ENCODE measurements around the gene SLC25A33.

The SLC25A33 gene

DNA sequence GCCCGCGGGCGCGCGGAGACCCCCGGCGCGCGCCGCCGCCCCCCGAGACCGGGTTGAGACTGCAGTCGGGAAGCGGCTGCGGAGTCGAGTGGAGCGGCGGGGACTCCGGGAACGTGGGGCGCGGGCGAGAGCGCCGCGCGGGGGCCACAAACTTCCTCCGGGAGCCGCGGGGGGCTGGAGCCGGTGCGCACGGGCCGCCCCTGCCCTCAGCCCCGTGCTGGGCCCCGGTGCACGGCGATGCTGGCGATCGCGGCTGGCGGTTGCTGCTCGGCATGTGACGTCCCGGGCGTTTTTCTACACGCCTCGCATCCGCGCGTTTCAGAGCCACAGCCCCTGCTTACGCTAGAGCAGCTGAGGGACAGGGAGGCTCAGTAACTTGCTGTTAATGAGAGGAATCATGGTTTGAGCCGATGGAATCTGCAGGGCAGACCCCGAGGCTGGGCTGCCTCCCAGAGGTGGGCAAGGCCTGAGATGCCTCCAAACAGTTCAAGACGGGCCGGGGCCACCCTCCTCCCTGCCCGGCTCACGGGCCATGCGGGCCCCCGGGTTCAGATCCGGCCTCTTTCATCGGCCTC, 50.0 kb downstream of the SLC25A33 start:
- peak; percentile 16 to 48 for DNase-seq

DNA sequence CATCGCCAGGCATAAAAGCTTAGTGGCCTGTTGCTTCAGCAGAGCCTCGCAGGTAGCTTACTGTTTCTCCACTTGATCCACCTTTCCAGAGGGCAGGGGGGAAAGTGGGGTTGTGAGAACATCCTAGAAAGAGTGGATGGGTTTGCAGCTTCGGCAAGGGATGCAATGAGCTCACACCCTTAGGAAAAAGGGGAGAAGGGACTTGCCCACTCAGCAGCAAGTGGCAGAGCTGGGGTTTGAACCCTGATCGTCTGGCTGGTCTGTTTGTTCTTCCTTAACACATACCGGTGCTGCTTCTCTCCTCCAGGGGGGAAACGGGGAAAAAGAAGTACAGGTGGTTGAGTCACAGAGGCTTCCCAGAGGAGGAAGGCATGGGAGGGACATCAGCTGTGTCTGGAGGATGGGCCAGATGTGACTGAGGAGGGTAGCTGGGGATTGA, 50.5 kb downstream of the SLC25A33 start:
- DNase-seq: no peak

DNA sequence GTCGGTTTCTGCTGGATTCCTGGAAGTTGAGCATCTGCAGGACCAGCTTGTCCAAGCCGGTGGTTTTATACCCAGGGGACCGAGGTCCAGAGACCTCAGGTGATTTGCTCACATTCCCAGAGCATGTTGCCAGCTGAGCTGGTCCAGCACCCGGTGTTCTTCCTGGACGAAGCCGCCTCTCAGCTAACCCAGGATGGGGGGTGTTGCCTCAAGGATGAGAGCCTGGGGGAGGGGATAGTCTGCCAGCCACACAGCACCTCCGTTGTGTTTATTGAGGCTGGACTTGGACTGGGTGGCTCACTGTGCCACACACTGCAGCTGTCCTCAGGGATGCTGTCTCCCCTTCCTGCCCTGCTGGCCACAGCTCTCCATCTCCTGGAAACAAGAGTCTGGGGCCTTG, 50.9 kb downstream of the SLC25A33 start:
- DNase-seq: no peak

DNA sequence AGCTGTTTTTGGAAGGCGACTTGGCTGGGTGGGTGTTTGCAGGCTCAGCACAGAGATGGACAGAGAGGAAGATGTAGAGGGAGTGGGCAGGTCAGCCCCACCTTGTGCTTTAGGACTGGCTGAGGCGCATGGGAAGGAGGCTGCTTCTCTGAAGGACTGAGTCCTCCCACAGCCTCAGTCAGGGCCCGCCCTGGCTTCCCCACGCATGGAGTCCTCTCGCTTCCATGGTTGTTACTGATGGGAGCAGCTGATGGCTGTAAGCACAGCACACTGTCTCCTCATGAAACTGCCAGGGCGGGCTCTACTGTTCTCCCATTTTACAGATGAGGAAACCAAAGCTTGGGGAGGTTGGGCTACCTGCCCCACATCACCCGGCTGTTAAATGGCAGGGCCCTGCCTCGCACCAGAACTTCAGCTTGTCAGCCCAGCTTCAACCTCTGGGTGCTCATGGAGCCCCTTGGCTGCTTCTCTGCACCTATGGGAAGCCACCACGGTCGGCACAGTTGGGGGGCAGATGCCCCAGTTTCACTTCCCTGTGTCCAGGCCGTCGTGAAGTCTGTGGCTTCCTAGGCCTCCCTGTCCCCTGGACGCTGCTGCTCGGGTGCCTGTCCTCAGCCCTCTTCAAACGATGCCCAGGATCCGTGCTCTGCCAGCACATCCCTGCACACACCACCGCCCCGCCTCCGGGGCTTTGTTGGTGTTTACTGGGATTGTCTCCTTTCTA, 51.8 kb downstream of the SLC25A33 start:
- peak; percentile 14 for DNase-seq

DNA sequence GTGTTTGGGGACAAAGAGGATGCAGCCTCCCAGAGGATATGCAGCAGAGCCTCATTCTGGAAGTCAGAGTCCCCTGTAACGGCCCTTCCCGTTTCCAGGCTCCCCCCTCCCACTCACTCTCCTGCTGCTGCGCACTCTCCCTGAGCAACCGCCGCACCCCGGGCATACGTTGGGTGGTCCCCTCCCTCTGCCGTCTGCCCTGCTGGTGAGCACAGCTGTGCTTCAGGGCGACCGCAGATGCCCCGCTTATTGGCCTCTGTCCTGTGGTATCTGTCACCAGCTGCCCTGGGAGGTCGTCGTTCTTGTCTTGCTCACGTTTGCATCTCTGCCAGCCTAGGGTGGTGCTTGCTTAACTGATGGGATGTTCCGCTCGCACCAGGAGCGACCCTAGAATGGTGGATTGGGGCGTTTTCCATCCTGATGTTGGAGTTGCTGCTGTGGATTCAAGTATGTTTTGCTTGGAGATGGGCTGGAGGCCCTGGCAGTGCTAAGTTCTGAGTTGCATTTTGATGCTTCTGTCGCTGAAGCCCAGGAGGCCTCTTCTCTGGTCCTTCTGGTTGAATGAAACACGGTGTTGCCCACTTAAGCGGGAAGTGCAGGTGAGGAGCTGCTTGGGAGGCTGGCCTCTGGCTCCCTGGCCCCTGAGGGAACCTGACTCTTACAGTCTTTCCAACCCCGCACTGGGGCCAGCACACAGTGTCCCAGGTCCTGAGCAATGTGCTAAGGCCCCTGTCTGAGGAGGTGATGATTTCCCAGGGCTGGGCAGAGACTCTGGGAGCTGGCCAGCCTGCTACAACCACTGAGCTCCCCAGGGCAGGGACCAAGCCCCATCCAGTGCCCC, 52.6 kb downstream of the SLC25A33 start:
- DNase-seq: peak; percentile 19 to 42

DNA sequence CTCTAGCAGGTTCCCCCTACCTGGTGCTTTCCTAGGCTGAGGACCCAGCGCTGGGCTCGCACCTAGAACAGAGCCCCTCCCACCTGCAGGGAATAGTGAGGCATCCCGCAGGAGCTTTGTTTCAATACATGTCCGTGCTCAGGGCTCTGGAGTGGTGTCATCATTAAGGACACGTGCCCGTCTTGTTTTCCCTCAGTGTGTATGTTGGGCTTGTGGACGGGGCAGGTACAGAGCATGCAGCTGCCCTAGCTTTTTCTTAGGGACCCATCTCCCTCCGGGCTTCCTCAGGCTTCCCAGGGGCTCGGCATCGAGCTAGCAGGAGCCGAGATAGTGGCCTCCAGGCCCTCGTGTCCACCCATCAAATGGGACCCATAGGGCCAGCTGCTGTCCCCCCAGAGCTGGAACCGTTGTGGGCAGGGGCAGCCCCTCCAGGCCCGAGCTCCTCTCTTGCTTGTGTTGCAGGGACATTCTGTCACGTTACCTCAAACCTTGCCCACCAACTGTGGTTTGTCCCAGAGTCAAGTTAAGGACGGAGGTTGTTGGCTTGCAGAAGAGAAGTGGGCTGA, 53.3 kb downstream of the SLC25A33 start:
- DNase-seq: no peak

DNA sequence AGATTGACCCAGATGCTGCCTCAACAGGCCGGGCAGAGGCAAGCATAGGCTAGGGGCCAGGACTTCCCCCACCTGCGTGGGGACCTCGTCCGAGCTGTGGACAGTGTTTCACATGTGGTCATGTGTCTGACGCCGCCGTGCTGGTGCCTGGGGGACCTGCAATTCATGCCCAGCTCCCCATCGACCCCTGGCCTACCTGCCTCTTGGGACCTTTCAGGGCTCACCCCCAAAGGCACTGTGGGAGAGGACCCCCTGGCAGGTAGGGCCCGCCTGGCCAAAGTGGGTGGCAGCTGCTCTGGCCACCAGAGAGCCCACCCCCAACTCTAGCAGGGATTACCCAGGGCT, 53.9 kb downstream of the SLC25A33 start:
- DNase-seq: no peak

DNA sequence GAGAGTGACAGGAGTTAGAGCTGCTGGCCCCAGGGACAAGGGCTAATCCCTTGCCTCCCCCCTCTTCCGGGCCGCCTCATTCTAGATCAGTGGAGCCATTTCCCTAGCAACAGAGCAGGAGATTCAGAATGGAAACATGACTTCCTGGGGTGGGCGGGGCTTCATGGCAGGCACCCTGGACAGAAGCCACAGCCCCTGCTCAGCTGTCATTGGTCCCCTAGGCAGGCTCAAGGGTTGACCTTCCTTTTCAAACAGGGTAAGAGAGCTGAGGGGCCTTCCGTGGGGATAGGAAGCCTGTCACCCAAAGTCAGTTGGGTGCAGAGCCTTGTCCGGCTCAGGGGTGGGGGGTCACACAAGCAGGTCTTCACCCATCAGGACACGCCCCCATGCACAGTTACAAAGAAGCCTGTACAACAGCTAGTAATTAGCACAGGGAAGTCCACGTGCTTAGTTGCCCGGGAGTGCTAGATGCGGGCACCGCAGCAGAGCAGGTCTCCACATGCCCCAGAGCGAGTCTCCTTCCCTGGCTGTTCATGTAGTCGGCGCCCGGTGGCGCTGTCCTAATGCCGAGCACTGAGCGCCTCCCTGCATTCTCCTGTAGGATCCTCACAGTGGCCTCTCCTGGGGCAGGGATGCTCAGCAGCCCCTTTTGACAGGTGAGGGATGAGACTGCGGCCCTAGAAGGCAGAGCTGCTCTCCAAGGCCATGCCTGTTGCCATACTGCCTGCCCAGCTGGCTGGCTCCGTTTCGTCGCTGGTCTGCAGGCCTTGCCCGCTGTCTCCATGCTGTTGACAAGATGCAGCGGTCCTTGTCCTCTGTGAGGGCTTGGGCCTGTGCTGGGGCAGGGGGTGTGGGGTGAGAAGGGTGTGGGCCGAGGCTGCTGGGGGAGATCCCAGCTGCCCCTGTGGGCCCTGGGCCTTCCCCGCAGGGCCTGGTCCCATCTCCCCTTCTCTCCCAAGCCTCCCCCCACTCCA, 54.5 kb downstream of the SLC25A33 start:
- peak; percentile 81 to 84 for DNase-seq

DNA sequence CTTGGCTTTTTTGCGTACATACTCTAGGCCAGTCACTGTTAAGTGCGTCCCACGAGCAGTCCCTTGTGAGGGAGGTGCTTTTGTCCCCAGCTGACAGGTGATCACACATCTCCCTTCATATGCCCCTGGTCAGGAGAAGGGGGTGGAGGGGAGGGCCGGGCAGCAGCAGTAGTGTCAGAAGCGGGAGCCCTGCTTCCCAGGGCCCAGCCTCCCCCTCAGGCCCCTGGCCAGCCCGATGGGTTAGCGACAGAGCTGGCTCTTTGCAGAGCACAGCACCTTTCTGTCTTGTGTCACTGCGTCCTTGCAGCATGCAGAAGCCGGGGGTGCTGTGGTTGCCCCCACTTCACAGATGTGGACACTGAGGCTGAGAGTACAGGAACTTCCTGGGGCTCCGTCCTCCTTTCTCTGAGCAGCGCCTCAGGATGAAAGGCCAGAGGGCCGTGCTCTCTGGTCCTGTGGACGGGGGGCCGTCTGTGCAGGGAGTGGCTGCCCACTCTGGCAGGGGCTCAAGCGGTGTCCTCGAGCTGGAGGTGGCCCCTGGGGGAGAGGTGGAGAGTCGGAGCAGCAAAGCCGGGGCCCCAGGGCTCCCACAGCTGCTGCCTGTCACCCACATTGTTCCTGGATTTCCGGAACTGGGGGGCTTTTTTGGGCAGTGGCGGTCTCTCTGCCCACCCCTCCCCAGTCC, 55.3 kb downstream of the SLC25A33 start:
- no peak for DNase-seq

DNA sequence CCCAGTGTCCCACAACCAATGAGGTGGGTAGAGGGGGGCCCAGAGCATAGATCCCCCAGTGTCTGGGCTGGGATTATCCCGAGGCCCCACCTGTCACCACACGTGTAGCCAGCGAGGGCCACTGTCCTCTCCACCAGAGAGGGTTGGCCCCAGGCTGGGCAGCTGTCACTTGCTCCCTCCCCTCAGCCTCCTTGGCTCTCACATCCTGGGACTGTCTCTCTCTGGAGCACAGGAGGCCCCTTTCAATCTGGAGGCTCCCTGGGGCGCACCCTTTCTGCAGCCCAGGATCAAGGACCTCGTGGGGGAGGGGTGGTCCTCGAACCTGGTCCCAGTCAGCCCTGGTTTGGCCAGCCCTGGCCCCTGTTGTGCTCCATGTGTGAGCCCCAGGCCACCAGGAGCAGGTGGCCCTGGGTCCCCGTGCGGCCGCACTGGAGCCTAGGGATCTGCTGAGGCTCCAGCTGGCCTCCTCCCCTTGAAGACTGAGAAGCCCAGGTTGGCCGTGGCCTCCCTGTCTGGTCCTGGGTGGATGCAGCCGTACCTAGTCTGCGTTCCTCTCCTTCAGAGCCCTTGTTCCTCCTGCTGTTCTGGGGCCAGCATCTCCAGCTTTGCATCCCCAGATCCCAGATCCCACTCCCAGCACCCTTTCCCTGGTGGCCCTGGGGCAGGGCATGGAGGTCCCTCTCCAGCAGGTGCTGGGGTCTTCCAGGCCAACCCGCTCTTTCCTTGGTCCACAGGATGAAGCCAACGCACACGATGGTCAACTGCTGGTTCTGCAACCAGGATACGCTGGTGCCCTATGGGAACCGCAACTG, 56.1 kb downstream of the SLC25A33 start:
- no peak for DNase-seq

DNA sequence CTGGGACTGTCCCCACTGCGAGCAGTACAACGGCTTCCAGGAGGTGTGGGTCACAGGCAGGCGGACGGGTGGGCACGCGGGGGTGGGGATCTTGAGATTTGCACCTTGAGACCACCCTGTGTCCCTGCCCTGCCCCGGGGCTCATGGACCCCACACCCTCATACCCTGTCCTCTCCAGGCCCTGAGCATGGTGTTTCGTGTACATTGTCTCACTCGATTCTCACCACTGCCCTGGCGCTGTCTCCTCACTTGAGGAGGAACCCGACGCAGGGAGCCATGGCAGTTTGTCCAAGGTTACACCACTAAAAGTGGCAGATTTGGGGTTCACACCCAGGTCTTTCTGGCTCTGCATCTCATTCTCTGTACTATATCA, 56.7 kb downstream of the SLC25A33 start:
- no peak for DNase-seq

DNA sequence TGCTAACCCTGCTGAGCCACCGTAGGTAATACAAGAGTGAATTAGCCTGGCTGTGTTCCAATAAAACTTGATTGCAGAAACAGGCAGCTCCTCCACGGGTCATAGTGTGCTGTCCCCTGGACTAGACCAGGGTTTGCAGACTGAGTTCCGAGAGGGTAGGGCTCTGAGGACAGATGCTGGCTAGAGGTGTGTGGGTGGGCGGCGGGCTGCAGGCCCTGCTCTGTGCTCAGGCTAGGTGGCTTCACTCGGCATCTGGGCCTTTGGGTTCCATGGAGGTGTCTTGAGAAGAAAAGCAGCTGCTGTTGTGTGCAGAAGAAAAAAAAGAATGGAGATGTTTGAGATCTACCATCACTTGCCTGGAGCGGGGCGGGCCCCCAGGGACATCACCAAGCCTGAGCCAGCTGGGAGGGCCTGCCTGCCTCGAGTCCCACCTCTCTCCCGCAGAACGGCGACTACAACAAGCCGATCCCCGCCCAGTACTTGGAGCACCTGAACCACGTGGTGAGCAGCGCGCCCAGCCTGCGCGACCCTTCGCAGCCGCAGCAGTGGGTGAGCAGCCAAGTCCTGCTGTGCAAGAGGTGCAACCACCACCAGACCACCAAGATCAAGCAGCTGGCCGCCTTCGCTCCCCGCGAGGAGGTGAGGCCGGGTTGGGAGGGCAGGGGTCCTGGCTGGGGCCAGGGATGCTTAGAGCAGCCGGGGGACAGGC, 57.3 kb downstream of the SLC25A33 start:
- DNase-seq: no peak

DNA sequence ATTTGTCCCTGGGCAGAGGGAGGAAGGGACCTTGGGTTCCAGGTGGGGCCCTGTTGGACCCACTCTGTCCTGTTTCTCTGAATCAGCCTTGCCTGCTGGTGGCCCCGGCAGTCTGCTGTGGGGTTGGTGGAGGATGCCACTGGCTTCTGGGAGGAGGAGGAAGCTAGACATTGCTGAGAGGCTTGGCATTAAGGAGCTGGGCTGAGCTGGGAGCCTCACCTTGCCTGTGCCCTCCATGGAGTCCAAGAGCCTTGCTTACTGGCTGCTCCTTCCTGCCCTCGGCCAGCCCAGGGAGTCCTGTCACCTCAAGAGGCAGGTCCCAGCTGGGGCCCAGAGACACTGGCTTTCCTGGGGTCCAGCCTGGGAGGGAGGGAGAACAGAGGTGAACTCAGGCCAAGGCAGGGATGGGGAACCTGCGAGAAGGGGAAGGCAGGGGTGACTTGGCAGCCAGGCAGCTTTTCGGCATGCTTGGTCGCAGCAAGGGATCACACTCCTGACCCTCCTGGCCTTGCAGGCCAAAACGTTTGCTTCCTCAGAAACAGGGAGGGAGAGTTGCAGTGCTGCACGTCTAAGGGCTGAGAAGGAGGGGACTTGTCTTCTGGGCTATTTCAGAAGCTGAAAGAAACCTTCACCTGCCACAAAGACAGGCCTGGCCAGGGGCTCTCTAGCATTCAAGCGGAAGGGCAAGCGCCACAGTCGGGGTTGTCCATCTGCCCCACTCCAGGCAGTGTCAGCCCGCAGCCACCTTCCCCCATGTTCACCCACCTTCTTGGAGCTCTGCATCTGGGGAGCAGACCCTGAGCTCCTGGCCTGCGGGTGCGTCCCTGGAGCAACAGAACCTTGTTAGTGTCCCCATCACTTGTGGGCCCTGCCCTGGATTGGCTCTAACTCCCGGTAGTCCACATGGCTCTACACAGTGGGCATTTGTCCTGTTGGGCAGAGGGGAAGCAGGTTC, 58.4 kb downstream of the SLC25A33 start:
- no peak for DNase-seq

DNA sequence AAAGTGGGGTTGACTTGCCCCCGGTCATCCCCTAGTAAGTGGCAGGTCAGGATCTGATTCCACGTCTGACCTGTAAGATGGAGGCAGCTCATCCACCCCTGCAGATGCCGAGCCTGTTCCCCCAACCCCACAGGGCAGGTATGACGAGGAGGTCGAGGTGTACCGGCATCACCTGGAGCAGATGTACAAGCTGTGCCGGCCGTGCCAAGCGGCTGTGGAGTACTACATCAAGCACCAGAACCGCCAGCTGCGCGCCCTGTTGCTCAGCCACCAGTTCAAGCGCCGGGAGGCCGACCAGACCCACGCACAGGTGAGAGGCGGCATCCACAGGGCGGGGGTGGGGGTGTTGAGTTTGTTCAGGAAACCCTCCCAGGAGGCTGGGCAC, 59.0 kb downstream of the SLC25A33 start:
- DNase-seq: no peak

DNA sequence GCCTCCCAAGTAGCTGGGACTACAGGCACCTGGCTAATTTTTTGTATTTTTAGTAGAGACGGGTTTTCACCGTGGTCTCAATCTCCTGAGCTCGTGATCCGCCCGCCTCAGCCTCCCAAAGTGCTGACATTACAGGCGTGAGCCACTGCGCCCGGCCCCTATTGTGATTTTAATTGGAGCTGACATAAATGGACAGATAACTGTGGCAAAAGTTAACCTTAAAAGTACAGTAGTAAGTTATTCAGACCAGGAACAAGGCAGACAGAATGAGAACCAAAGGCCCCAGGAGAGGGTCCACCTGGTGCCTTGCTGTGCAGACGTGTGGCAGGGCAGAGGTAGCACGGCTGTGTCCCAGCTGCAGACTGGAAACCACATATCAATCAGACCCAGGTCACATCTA, 60.5 kb downstream of the SLC25A33 start:
- DNase-seq: no peak

DNA sequence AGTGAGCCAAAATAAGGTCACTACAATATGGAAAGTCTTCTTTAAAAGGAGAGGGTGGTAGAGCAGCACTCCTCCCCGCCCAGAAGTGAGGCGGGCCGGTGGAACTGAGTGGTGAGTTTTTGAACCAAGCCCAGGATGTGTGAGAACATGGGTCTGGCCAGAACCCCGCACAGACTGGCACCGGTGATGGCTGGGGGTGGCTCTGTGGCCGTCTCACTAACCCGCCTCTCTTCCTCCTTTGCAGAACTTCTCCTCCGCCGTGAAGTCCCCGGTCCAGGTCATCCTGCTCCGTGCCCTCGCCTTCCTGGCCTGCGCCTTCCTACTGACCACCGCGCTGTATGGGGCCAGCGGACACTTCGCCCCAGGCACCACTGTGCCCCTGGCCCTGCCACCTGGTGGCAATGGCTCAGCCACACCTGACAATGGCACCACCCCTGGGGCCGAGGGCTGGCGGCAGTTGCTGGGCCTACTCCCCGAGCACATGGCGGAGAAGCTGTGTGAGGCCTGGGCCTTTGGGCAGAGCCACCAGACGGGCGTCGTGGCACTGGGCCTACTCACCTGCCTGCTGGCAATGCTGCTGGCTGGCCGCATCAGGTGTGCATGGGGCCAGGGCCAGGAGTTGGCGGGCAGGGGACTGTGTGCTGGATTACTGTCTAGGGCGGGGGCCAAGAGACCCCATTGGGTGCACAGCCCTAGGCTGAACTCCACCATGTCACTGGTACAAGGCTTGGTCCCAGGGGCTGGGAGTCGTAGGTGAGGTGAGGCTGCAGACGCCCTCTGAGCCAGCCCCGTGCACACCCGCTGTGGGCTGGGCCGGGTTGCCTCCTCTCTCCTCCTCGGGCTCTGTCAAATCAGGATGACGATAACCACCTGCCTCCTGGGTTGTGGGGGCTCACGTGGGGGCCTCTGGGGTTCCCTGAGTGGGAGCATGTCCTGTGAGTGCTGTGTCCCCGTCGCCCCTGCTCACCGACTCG, 61.9 kb downstream of the SLC25A33 start:
- no peak for DNase-seq

DNA sequence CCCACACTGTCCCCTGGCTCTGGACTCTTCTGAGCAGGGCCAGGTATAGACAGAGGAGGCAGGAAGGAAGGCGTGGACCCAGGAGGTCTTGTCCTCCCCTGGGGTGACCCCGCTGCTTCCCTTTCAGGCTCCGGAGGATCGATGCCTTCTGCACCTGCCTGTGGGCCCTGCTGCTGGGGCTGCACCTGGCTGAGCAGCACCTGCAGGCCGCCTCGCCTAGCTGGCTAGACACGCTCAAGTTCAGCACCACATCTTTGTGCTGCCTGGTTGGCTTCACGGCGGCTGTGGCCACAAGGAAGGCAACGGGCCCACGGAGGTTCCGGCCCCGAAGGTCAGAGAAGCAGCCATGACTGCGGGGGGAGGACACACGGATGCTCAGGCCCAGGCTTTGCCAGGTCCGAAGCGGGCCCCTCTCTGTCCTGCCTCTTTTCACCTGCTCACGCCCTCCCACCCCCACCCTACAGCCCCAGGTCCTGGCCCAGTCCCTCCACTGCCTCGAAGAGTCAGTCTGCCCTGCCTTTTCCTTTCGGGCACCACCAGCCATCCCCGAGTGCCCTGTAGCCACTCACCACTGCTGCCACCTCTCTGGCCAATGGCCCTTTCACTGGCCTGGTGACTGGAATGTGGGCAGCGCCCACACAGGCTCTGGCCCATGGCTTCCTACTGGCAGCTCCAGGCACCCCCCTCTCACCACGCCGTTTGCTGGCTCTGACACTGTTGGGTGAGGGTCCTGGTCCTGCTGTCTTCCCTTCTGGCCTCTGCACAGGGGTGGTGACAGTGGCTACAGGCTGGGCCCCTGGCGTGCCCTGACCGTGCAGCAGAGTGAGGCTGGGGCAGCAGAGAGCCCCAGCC, 62.9 kb downstream of the SLC25A33 start:
- no peak for DNase-seq
